SU-DHL-6 (cell line): ENCODE data around the gene ZC3HAV1L.

ENCODE experiments used
- H2AFZ ChIP-seq: fragments of 200-600 bp; sonication (generic); 2 replicates; pipeline ENCODE4 v1.6.1; 2014; ENCODE audit warnings: low read depth, mild to moderate bottlenecking, moderate library complexity, mixed read lengths, antibody characterized with exemption, low read length; ENCODE audit not compliant: severe bottlenecking
- H3F3A ChIP-seq: fragments of 200-600 bp; shearing (Covaris generic); 2 replicates; pipeline ENCODE4 v1.6.0; 2016; ENCODE audit warnings: antibody characterized with exemption, mild to moderate bottlenecking; ENCODE audit not compliant: insufficient read depth
- H3K27ac ChIP-seq: fragments of 200-600 bp; sonication (generic); 2 replicates; pipeline ENCODE4 v1.5.1; 2016; ENCODE audit warnings: low read depth, mild to moderate bottlenecking, low read length, moderate library complexity, mixed read lengths
- H3K27me3 ChIP-seq: fragments of 200-600 bp; sonication (generic), shearing (Covaris generic); 2 replicates; pipeline ENCODE4 v1.6.0; 2014; ENCODE audit warnings: mild to moderate bottlenecking, low read length
- H3K36me3 ChIP-seq: fragments of 200-600 bp; sonication (generic); 2 replicates; pipeline ENCODE4 v1.6.1; 2014; ENCODE audit warnings: mild to moderate bottlenecking, low read length, mixed read lengths
- H3K4me2 ChIP-seq: fragments of 300-600, 200-600 bp; shearing (Covaris generic), sonication (generic); 2 replicates; pipeline ENCODE4 v1.6.0; 2014; ENCODE audit warnings: low read length, low read depth, mild to moderate bottlenecking; ENCODE audit not compliant: poor library complexity, severe bottlenecking
- H3K4me3 ChIP-seq: fragments of 200-600 bp; sonication (generic); 2 replicates; pipeline ENCODE4 v1.5.1; 2014; ENCODE audit warnings: antibody characterized with exemption, low read length, mild to moderate bottlenecking, mixed read lengths; ENCODE audit not compliant: insufficient read depth, poor library complexity, severe bottlenecking
- H3K79me2 ChIP-seq: fragments of 200-600 bp; sonication (generic); 2 replicates; pipeline ENCODE4 v1.6.1; 2014; ENCODE audit warnings: mild to moderate bottlenecking, low read length, moderate library complexity; ENCODE audit not compliant: insufficient read depth
- H3K9ac ChIP-seq: fragments of 200-600 bp; sonication (generic); 2 replicates; pipeline ENCODE4 v1.7.0; 2014; ENCODE audit warnings: mild to moderate bottlenecking, low read length
- H3K9me2 ChIP-seq: fragments of 200-600 bp; sonication (generic); replicated peaks from 2 replicates; pipeline ENCODE4 v1.6.1; 2014; ENCODE audit warnings: low read length; ENCODE audit not compliant: insufficient read depth
- H3K9me3 ChIP-seq: fragments of 200-600 bp; sonication (generic); 2 replicates; pipeline ENCODE4 v1.6.1; 2014; ENCODE audit warnings: low read length, mixed read lengths; ENCODE audit not compliant: insufficient read depth
- H4K20me1 ChIP-seq: fragments of 200-600 bp; sonication (generic); 2 replicates; pipeline ENCODE4 v1.6.1; 2014; ENCODE audit warnings: low read depth, mild to moderate bottlenecking, antibody characterized with exemption, low read length, moderate library complexity, mixed read lengths
- CTCF ChIP-seq: fragments of 200-600 bp; sonication (generic); IDR thresholded peaks from one replicate; pipeline ENCODE4 v1.5.1; 2017; ENCODE audit warnings: antibody characterized with exemption, mild to moderate bottlenecking, low read length, moderate library complexity; ENCODE audit not compliant: insufficient read depth, poor library complexity, severe bottlenecking
- EZH2phosphoT487 ChIP-seq: fragments of 200-600 bp; sonication (generic), shearing (Covaris generic); conservative IDR thresholded peaks from 2 replicates; pipeline ENCODE4 v1.6.1; 2018; ENCODE audit warnings: mild to moderate bottlenecking, antibody characterized with exemption, low read length, moderate library complexity, mixed read lengths

Gene ZC3HAV1L

GRCh38 chr7:139016931-139017511 is 18.8 kb downstream of the ZC3HAV1L start:
- Histone ChIP-seq H3K79me2 (no peaks in the 10 kb centered on the region), H3K9me2 (no peaks in the 10 kb centered on the region), H3K4me3 (no peak overlapping the region), H3K27ac (no peak overlapping the region), H3K27me3 (no peaks in the 10 kb centered on the region), H3K9me3 (no peaks in the 10 kb centered on the region), H3F3A (no peaks in the 10 kb centered on the region), H3K9ac (no peak overlapping the region), H3K36me3 (no peaks in the 10 kb centered on the region), H2AFZ (no peak overlapping the region), H3K4me2 (no peak overlapping the region), H4K20me1 (no peaks in the 10 kb centered on the region)
- TF ChIP-seq EZH2phosphoT487, result no peak
- peak; percentile 40 for TF ChIP-seq CTCF

- Histone ChIP-seq H3K36me3 (no peaks in the 10 kb centered on the region), H3K9ac (no peak overlapping the region), H3K4me3 (no peak overlapping the region), H3K9me2 (no peaks in the 10 kb centered on the region), H3K79me2 (no peaks in the 10 kb centered on the region), H3K4me2 (no peak overlapping the region), H3K27ac (no peak overlapping the region), H3K27me3 (no peaks in the 10 kb centered on the region), H2AFZ (no peak overlapping the region), H4K20me1 (no peaks in the 10 kb centered on the region), H3F3A (no peaks in the 10 kb centered on the region), H3K9me3 (no peaks in the 10 kb centered on the region)
- TF ChIP-seq CTCF (no peak), EZH2phosphoT487 (no peak)
These were observed 24.5 kb downstream of the ZC3HAV1L start for GRCh38 chr7:139011373-139011772.

GRCh38 chr7:139004321-139005090 is 31.3 kb downstream of the ZC3HAV1L start:
- Histone ChIP-seq H3K27ac (no peak overlapping the region), H3K9me2 (no peaks in the 10 kb centered on the region), H3K36me3 (peaks cover 5% of the 10 kb centered on the region; the same call in 1 of the 2 replicates), H3K79me2 (no peaks in the 10 kb centered on the region), H3K9ac (no peak overlapping the region), H4K20me1 (no peaks in the 10 kb centered on the region), H3K4me3 (no peak overlapping the region), H3K9me3 (peaks cover 12% of the 10 kb centered on the region; the same call in 1 of the 2 replicates), H3K4me2 (no peak overlapping the region), H3K27me3 (no peaks in the 10 kb centered on the region), H3F3A (no peaks in the 10 kb centered on the region), H2AFZ (no peak overlapping the region)
- TF ChIP-seq CTCF (no peak), EZH2phosphoT487 (no peak)
